Neural cell (in vitro differentiated cells): Measurements from ENCODE around the gene HOXA5. TPM values are rescaled to one million over a fixed set of nuclear protein-coding genes. Genes with fewer than 3 reads are reported as not detected.

Experiments
- H2AFZ ChIP-seq: fragments of 200-600, 300-800 bp; sonication (generic), shearing (Covaris generic); 2 replicates; pipeline ENCODE4 v1.6.0; 2014; ENCODE audit warnings: low read depth, mild to moderate bottlenecking, antibody characterized with exemption, low read length, moderate library complexity
- H3F3A ChIP-seq: fragments of 200-600 bp; shearing (Covaris generic); 2 replicates; pipeline ENCODE4 v1.6.1; 2016; ENCODE audit warnings: mild to moderate bottlenecking, moderate library complexity, mixed read lengths, antibody characterized with exemption, low read length; ENCODE audit not compliant: insufficient read depth, poor library complexity, severe bottlenecking
- H3K27ac ChIP-seq: fragments of 200-600, 300-800 bp; sonication (generic), shearing (Covaris generic); 2 replicates; pipeline ENCODE4 v1.5.1; 2014; ENCODE audit warnings: mild to moderate bottlenecking, low read length, moderate library complexity
- H3K27me3 ChIP-seq: fragments of 300-800, 200-600 bp; sonication (generic), shearing (Covaris generic); 2 replicates; pipeline ENCODE4 v1.6.0; 2014; ENCODE audit warnings: mild to moderate bottlenecking, low read depth, low read length, moderate library complexity; ENCODE audit not compliant: insufficient read depth
- H3K36me3 ChIP-seq: fragments of 300-800, 200-600 bp; sonication (generic), shearing (Covaris generic); 2 replicates; pipeline ENCODE4 v1.5.1; 2014; ENCODE audit warnings: mild to moderate bottlenecking, antibody characterized with exemption, low read length, moderate library complexity; ENCODE audit not compliant: insufficient read depth
- H3K4me2 ChIP-seq: fragments of 300-800, 200-600 bp; sonication (generic), shearing (Covaris generic); 2 replicates; pipeline ENCODE4 v1.6.0; 2014; ENCODE audit warnings: mild to moderate bottlenecking, low read length
- H3K4me3 ChIP-seq: fragments of 300-800, 200-600 bp; sonication (generic), shearing (Covaris generic); 2 replicates; pipeline ENCODE4 v1.5.1; 2014; ENCODE audit warnings: mild to moderate bottlenecking, low read length, moderate library complexity
- H3K79me2 ChIP-seq: fragments of 200-600 bp; shearing (Covaris generic); replicated peaks from 2 replicates; pipeline ENCODE4 v1.6.0; 2014; ENCODE audit warnings: mild to moderate bottlenecking, low read length, moderate library complexity; ENCODE audit not compliant: insufficient read depth
- H3K9ac ChIP-seq: fragments of 300-800, 200-600 bp; sonication (generic), shearing (Covaris generic); 2 replicates; pipeline ENCODE4 v1.6.1; 2016; ENCODE audit warnings: mild to moderate bottlenecking, low read length, mixed read lengths
- H3K9me2 ChIP-seq: fragments of 200-600 bp; shearing (Covaris generic); 2 replicates; pipeline ENCODE4 v1.6.1; 2016; ENCODE audit warnings: mild to moderate bottlenecking, low read length, mixed read lengths; ENCODE audit not compliant: insufficient read depth
- H3K9me3 ChIP-seq: fragments of 200-600, 300-800 bp; sonication (generic), shearing (Covaris generic); 2 replicates; pipeline ENCODE4 v1.6.1; 2016; ENCODE audit warnings: mild to moderate bottlenecking, mixed run types, low read length, moderate library complexity, mixed read lengths
- H4K20me1 ChIP-seq: fragments of 200-600 bp; shearing (Covaris generic); 2 replicates; pipeline ENCODE4 v1.6.1; 2016; ENCODE audit warnings: mild to moderate bottlenecking, mixed run types; ENCODE audit not compliant: insufficient read depth
- CTCF ChIP-seq: fragments of 450-650 bp; IDR thresholded peaks from 2 replicates; pipeline ENCODE4 v1.5.1; 2014; ENCODE audit warnings: antibody characterized with exemption, mild to moderate bottlenecking, moderate library complexity; ENCODE audit not compliant: poor library complexity, severe bottlenecking
- EP300 ChIP-seq: fragments of 450-650 bp; conservative IDR thresholded peaks from 2 replicates; pipeline ENCODE4 v1.6.1; 2014; ENCODE audit warnings: antibody characterized with exemption, mild to moderate bottlenecking, moderate library complexity; ENCODE audit not compliant: poor library complexity, severe bottlenecking
- EZH2 ChIP-seq: fragments of 200-600, 300-800 bp; shearing (Covaris generic), sonication (generic); IDR thresholded peaks from 2 replicates; pipeline ENCODE4 v1.6.1; 2014; ENCODE audit warnings: antibody characterized with exemption, low read length, borderline replicate concordance, mild to moderate bottlenecking; ENCODE audit not compliant: insufficient read depth, poor library complexity, severe bottlenecking
- MXI1 ChIP-seq: fragments of 450-650 bp; conservative IDR thresholded peaks from 2 replicates; pipeline ENCODE4 v1.6.1; 2014; ENCODE audit warnings: antibody characterized with exemption, mild to moderate bottlenecking; ENCODE audit not compliant: poor library complexity, severe bottlenecking
- POLR2AphosphoS5 ChIP-seq: IDR thresholded peaks from 2 replicates; pipeline ENCODE4 v1.6.1; 2012
- RAD21 ChIP-seq: fragments of 450-650 bp; conservative IDR thresholded peaks from 2 replicates; pipeline ENCODE4 v1.6.1; 2014; ENCODE audit warnings: antibody characterized with exemption, mild to moderate bottlenecking, moderate library complexity
- REST ChIP-seq: IDR thresholded peaks from 2 replicates; pipeline ENCODE4 v1.6.1; 2012; ENCODE audit warnings: borderline replicate concordance
- SMC3 ChIP-seq: fragments of 450-650 bp; conservative IDR thresholded peaks from 2 replicates; pipeline ENCODE4 v1.6.1; 2014; ENCODE audit warnings: antibody characterized with exemption, mild to moderate bottlenecking, moderate library complexity; ENCODE audit not compliant: poor library complexity
- TAF1 ChIP-seq: IDR thresholded peaks from 2 replicates; pipeline ENCODE4 v1.6.1; 2012; ENCODE audit warnings: low read depth
- polyA plus RNA-seq: library from polyadenylated mRNA; depleted of rRNA; stranded (reverse); fragments of >200 nt; gene quantifications from 2 replicates; pipeline ENCODE4 v1.2.3, GENCODE V29; 2014

Gene HOXA5
- polyA plus RNA-seq, 1 donor from 2014 or later, result not detected

GRCh38 chr7:27112361-27112760 lies 31.1 kb downstream of the HOXA5 start:
- Histone ChIP-seq H3K27me3 (peaks cover 96% of the 10 kb centered on the region), H3F3A (no peaks in the 10 kb centered on the region), H3K4me3 (no peak overlapping the region), H4K20me1 (no peaks in the 10 kb centered on the region), H2AFZ (no peak overlapping the region), H3K4me2 (no peak overlapping the region), H3K27ac (no peak overlapping the region), H3K79me2 (no peaks in the 10 kb centered on the region), H3K36me3 (no peaks in the 10 kb centered on the region), H3K9me2 (no peaks in the 10 kb centered on the region), H3K9ac (no peak overlapping the region), H3K9me3 (no peaks in the 10 kb centered on the region)
- TF ChIP-seq CTCF, result no peak
- TF ChIP-seq TAF1, result no peak
- TF ChIP-seq RAD21, result no peak
- no peak for TF ChIP-seq REST
- no peak for TF ChIP-seq POLR2AphosphoS5
- TF ChIP-seq SMC3, result no peak
- TF ChIP-seq EP300, result no peak
- TF ChIP-seq MXI1, result no peak
- TF ChIP-seq EZH2, result no peak

- Histone ChIP-seq H4K20me1 (no peaks in the 10 kb centered on the region), H3K4me3 (no peak overlapping the region)
Measured at GRCh38 chr7:27111751-27112277, 31.7 kb downstream of the HOXA5 start.

More at GRCh38 chr7:27111751-27112277, 31.7 kb downstream of the HOXA5 start:
- Histone ChIP-seq H3K36me3 (no peaks in the 10 kb centered on the region), H3K27me3 (peaks cover 96% of the 10 kb centered on the region), H3K79me2 (no peaks in the 10 kb centered on the region), H3F3A (no peaks in the 10 kb centered on the region), H3K9ac (no peak overlapping the region), H3K27ac (no peak overlapping the region), H3K9me3 (no peaks in the 10 kb centered on the region), H3K4me2 (no peak overlapping the region), H3K9me2 (no peaks in the 10 kb centered on the region), H2AFZ (no peak overlapping the region)
- TF ChIP-seq EP300 (no peak), MXI1 (no peak), EZH2 (no peak), TAF1 (no peak), SMC3 (no peak), RAD21 (no peak), CTCF (no peak), POLR2AphosphoS5 (no peak), REST (no peak)
